Measurements from ENCODE around the gene TAF15.
A peak's percentile ranks its signal among the peaks of the same experiment; 100 is the strongest.

TAF15 gene

GRCh38 chr17:35847006-35847405, 37.7 kb downstream of the TAF15 start:
- no peaks in the 10 kb centered on the region for H3K9me3 ChIP-seq (ENCODE audit: control insufficient read depth, insufficient read depth, low read length)
- no peak overlapping the region for H3K27ac ChIP-seq (ENCODE audit: low read depth, low read length)
- H3K36me3 ChIP-seq (ENCODE audit: control insufficient read depth, low read length), result peaks cover 85% of the 10 kb centered on the region
- TF ChIP-seq CTCF (IDR thresholded peaks at IDR 0.05; ENCODE audit: low read depth, low read length, poor library complexity, severe bottlenecking) (no peak), EZH2phosphoT487 (IDR thresholded peaks at IDR 0.05; ENCODE audit: borderline replicate concordance, low read length) (no peak)
- no peak overlapping the region for H3K4me2 ChIP-seq (ENCODE audit: low read length)
- peaks cover 15% of the 10 kb centered on the region for H3F3A ChIP-seq (ENCODE audit: control insufficient read depth, insufficient read depth)
- H4K20me1 ChIP-seq (ENCODE audit: control insufficient read depth, insufficient read depth, low read depth, low read length), result peaks cover 13% of the 10 kb centered on the region
- no peaks in the 10 kb centered on the region for H3K27me3 ChIP-seq (ENCODE audit: control insufficient read depth, low read length)
- H3K4me3 ChIP-seq (ENCODE audit: low read length), result no peak overlapping the region
- no peaks in the 10 kb centered on the region for H3K4me1 ChIP-seq (ENCODE audit: control insufficient read depth, low read length)
- no peaks in the 10 kb centered on the region for H3K9me2 ChIP-seq (replicated peaks; ENCODE audit: control insufficient read depth, low read length)
- H3K79me2 ChIP-seq (ENCODE audit: control insufficient read depth, low read length), result no peaks in the 10 kb centered on the region

GRCh38 chr17:35847633-35848373, 38.5 kb downstream of the TAF15 start:
- Histone ChIP-seq H3K27me3 (ENCODE audit: control insufficient read depth, low read length) (no peaks in the 10 kb centered on the region), H3K27ac (ENCODE audit: low read depth, low read length) (no peak overlapping the region; the same call in 1 of the 2 replicates), H3K4me1 (ENCODE audit: control insufficient read depth, low read length) (no peaks in the 10 kb centered on the region), H3K4me3 (ENCODE audit: low read length) (no peak overlapping the region), H3K9me2 (replicated peaks; ENCODE audit: control insufficient read depth, low read length) (no peaks in the 10 kb centered on the region), H3F3A (ENCODE audit: control insufficient read depth, insufficient read depth) (peaks cover 20% of the 10 kb centered on the region), H4K20me1 (ENCODE audit: control insufficient read depth, insufficient read depth, low read depth, low read length) (peaks cover 13% of the 10 kb centered on the region), H3K9me3 (ENCODE audit: control insufficient read depth, insufficient read depth, low read length) (no peaks in the 10 kb centered on the region), H3K36me3 (ENCODE audit: control insufficient read depth, low read length) (peaks cover 79% of the 10 kb centered on the region), H3K79me2 (ENCODE audit: control insufficient read depth, low read length) (no peaks in the 10 kb centered on the region), H3K4me2 (ENCODE audit: low read length) (no peak overlapping the region)
- TF ChIP-seq EZH2phosphoT487 (IDR thresholded peaks at IDR 0.05; ENCODE audit: borderline replicate concordance, low read length), result no peak
- no peak for TF ChIP-seq CTCF (IDR thresholded peaks at IDR 0.05; ENCODE audit: low read depth, low read length, poor library complexity, severe bottlenecking)

GRCh38 chr17:35849469-35850348, 40.4 kb downstream of the TAF15 start:
- peaks cover 63% of the 10 kb centered on the region for H3K36me3 ChIP-seq (ENCODE audit: control insufficient read depth, low read length)
- no peaks in the 10 kb centered on the region for H3K9me3 ChIP-seq (ENCODE audit: control insufficient read depth, insufficient read depth, low read length)
- no peak overlapping the region for H3K4me3 ChIP-seq (ENCODE audit: low read length)
- H3K27ac ChIP-seq (ENCODE audit: low read depth, low read length), result no peak overlapping the region
- no peaks in the 10 kb centered on the region for H3K9me2 ChIP-seq (replicated peaks; ENCODE audit: control insufficient read depth, low read length)
- no peak overlapping the region for H3K4me2 ChIP-seq (ENCODE audit: low read length)
- H3K79me2 ChIP-seq (ENCODE audit: control insufficient read depth, low read length), result no peaks in the 10 kb centered on the region
- H3K4me1 ChIP-seq (ENCODE audit: control insufficient read depth, low read length), result no peaks in the 10 kb centered on the region
- TF ChIP-seq CTCF (IDR thresholded peaks at IDR 0.05; ENCODE audit: low read depth, low read length, poor library complexity, severe bottlenecking) (peak; percentile 89), EZH2phosphoT487 (IDR thresholded peaks at IDR 0.05; ENCODE audit: borderline replicate concordance, low read length) (no peak)
- H3K27me3 ChIP-seq (ENCODE audit: control insufficient read depth, low read length), result no peaks in the 10 kb centered on the region
- peaks cover 21% of the 10 kb centered on the region for H3F3A ChIP-seq (ENCODE audit: control insufficient read depth, insufficient read depth)
- H4K20me1 ChIP-seq (ENCODE audit: control insufficient read depth, insufficient read depth, low read depth, low read length), result peaks cover 11% of the 10 kb centered on the region
